Measurements from ENCODE around the gene TOP2B.

TOP2B gene

DNA sequence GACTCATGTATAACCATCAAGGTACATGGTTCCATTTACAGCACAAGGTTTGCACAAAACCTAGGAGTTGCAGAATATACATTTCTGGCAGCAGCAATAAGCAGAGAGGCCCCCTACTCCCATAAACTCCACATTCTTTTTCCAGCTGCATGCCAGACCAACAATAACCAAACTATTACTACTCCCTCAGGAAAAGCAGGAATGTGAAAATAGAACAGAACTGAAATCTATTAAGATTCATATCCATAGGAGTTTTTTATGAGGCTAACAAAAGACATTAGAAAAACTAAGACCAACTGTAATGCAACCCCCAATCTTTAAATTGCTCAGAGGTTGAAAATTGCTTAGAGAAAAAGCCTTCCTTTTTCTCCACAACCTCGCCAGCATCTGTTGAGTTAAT, 27.6 kb upstream of the TOP2B start:
- no peak overlapping the region for H3K27ac ChIP-seq (ENCODE audit: low read depth, low read length)
- H3K4me1 ChIP-seq (ENCODE audit: control insufficient read depth, insufficient read depth, low read length), result peaks cover 8% of the 10 kb centered on the region; the same call in 1 of the 2 replicates
- no peaks in the 10 kb centered on the region for H3K27me3 ChIP-seq (ENCODE audit: control insufficient read depth, insufficient read depth, low read length)
- H3K4me3 ChIP-seq (ENCODE audit: low read depth, low read length), result no peak overlapping the region
- no peaks in the 10 kb centered on the region for H3K9me3 ChIP-seq (ENCODE audit: control insufficient read depth, insufficient read depth, low read length)
- no peak overlapping the region for H3K9ac ChIP-seq (ENCODE audit: low read depth, low read length)
- H3K36me3 ChIP-seq (ENCODE audit: control insufficient read depth, insufficient read depth, low read length), result no peaks in the 10 kb centered on the region

DNA sequence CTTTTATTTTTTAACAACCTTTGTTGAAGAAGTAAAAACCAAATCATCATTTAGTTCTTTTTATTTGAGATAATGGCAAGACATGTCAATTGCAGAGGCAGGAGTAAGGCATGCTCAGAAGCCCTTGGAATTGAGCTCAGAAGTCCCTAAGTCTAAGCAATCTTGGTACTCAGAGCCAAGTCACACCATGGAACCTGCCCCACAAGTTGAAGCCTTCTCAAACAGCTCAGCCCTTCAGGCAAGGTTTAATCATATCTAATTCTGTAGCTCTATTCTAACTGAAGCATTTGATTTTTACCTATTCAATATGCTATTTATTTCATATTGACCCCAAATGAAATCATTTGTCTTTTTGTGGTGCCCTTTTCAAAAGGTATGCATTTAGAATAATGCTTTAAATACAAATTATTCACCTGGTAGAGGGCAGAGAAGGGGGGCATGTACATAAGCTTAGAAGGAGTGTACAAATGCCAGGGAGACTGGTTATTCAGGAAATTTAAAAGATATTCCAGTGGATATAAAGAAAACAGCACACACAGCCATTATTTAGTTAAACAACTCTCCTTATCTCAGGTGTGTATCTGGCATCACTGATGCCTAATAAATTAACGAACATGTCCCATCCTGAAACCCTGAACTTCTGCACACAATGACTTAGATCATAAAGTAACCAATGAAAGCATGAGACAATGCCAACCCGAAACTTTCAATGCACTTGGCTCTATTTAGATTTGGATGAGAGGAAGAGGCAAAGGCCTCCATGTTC, 26.2 kb upstream of the TOP2B start:
- H3K36me3 ChIP-seq (ENCODE audit: control insufficient read depth, insufficient read depth, low read length), result no peaks in the 10 kb centered on the region
- peaks cover 8% of the 10 kb centered on the region; the same call in 1 of the 2 replicates for H3K4me1 ChIP-seq (ENCODE audit: control insufficient read depth, insufficient read depth, low read length)
- no peak overlapping the region for H3K9ac ChIP-seq (ENCODE audit: low read depth, low read length)
- no peak overlapping the region for H3K4me3 ChIP-seq (ENCODE audit: low read depth, low read length)
- no peaks in the 10 kb centered on the region for H3K27me3 ChIP-seq (ENCODE audit: control insufficient read depth, insufficient read depth, low read length)
- H3K27ac ChIP-seq (ENCODE audit: low read depth, low read length), result no peak overlapping the region
- no peaks in the 10 kb centered on the region for H3K9me3 ChIP-seq (ENCODE audit: control insufficient read depth, insufficient read depth, low read length)

DNA sequence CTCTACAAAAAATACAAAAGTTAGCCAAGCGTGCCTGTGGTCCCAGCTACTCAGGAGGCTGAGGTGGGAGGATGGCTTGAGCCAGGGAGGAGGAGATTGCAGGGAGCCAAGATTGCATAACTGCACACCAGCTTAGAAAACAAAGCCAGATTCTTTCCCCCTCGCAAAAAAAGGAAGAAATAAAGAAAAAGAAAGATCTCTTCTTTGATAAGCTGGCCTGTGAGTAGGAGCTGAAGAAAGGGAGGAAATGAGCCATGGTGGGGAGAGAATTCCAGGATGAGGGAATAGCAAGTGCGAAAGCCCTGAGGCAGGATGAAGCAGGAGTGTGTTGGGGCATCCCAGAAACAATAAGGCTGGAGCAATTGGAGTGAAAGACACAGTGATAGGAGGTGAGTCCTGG, 24.5 kb upstream of the TOP2B start:
- Histone ChIP-seq H3K4me3 (ENCODE audit: low read depth, low read length) (no peak overlapping the region), H3K9me3 (ENCODE audit: control insufficient read depth, insufficient read depth, low read length) (no peaks in the 10 kb centered on the region), H3K36me3 (ENCODE audit: control insufficient read depth, insufficient read depth, low read length) (no peaks in the 10 kb centered on the region), H3K9ac (ENCODE audit: low read depth, low read length) (no peak overlapping the region), H3K4me1 (ENCODE audit: control insufficient read depth, insufficient read depth, low read length) (peaks cover 8% of the 10 kb centered on the region; the same call in 1 of the 2 replicates), H3K27ac (ENCODE audit: low read depth, low read length) (no peak overlapping the region), H3K27me3 (ENCODE audit: control insufficient read depth, insufficient read depth, low read length) (no peaks in the 10 kb centered on the region)

DNA sequence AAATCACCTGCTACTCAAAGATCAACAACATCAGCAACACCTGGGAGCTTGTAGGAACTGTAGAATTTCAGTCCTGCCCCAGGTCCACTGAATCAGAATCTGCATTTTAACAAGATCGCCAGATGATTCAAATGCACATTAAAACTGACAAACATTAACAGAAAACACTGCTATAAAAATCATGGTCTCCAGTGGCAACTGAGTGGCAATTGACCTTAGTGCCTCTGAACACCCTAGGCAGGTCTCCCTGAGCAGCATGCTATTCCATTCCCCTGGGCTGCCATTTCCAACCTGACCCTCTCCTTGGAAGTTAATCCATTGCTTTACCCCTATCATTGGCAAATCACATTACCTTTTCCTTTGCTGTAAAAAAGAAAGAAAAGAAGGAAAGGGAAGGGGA, 23.0 kb upstream of the TOP2B start:
- H3K4me1 ChIP-seq (ENCODE audit: control insufficient read depth, insufficient read depth, low read length), result peaks cover 8% of the 10 kb centered on the region; the same call in 1 of the 2 replicates
- no peaks in the 10 kb centered on the region for H3K36me3 ChIP-seq (ENCODE audit: control insufficient read depth, insufficient read depth, low read length)
- no peak overlapping the region for H3K4me3 ChIP-seq (ENCODE audit: low read depth, low read length)
- H3K27me3 ChIP-seq (ENCODE audit: control insufficient read depth, insufficient read depth, low read length), result no peaks in the 10 kb centered on the region
- H3K9ac ChIP-seq (ENCODE audit: low read depth, low read length), result no peak overlapping the region
- H3K9me3 ChIP-seq (ENCODE audit: control insufficient read depth, insufficient read depth, low read length), result no peaks in the 10 kb centered on the region
- no peak overlapping the region for H3K27ac ChIP-seq (ENCODE audit: low read depth, low read length)

DNA sequence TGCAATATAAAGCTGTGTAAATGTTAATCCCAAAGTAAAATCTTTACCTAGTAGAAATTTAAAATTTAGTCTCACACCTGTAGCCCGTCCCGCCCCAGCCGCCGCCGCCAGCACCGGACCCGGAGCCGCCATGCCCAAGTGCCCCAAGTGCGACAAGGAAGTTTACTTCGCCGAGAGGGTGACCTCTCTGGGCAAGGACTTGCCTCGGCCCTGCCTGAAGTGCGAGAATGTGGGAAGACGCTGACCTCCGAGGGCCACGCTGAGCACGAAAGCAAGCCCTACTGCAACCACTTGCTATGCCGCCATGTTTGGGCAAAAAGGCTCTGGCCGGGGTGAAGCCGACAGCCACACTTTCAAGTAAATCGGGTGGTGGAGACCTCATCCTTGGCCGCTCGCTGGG, 22.1 kb upstream of the TOP2B start:
- H3K9me3 ChIP-seq (ENCODE audit: control insufficient read depth, insufficient read depth, low read length), result no peaks in the 10 kb centered on the region
- no peaks in the 10 kb centered on the region for H3K27me3 ChIP-seq (ENCODE audit: control insufficient read depth, insufficient read depth, low read length)
- H3K27ac ChIP-seq (ENCODE audit: low read depth, low read length), result no peak overlapping the region
- H3K4me3 ChIP-seq (ENCODE audit: low read depth, low read length), result no peak overlapping the region
- 0 out of 2 replicates have a peak, but pooled peaks cover 2% of the 10 kb centered on the region for H3K4me1 ChIP-seq (ENCODE audit: control insufficient read depth, insufficient read depth, low read length)
- H3K9ac ChIP-seq (ENCODE audit: low read depth, low read length), result no peak overlapping the region
- H3K36me3 ChIP-seq (ENCODE audit: control insufficient read depth, insufficient read depth, low read length), result no peaks in the 10 kb centered on the region

DNA sequence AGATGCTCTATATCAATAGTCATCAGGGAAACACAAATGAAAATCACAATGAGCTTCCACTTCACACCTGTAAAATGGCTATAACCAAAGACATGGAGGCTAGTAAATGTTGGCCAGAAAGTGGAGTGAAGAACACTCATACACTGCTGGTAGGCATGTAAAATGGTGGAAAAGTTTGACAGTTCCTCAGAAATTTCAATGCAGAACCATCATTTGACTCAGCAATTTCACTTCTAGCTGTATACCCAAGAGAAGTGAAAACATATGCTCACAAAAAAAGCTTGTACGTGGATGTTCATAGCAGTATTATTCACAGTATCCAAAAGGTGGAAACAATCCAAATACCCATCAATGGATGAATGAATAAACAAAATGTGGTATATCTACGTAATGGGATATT, 19.2 kb upstream of the TOP2B start:
- no peak overlapping the region for H3K27ac ChIP-seq (ENCODE audit: low read depth, low read length)
- H3K9ac ChIP-seq (ENCODE audit: low read depth, low read length), result no peak overlapping the region
- no peaks in the 10 kb centered on the region for H3K9me3 ChIP-seq (ENCODE audit: control insufficient read depth, insufficient read depth, low read length)
- H3K36me3 ChIP-seq (ENCODE audit: control insufficient read depth, insufficient read depth, low read length), result no peaks in the 10 kb centered on the region
- H3K4me3 ChIP-seq (ENCODE audit: low read depth, low read length), result no peak overlapping the region
- H3K27me3 ChIP-seq (ENCODE audit: control insufficient read depth, insufficient read depth, low read length), result no peaks in the 10 kb centered on the region
- no peaks in the 10 kb centered on the region for H3K4me1 ChIP-seq (ENCODE audit: control insufficient read depth, insufficient read depth, low read length)

DNA sequence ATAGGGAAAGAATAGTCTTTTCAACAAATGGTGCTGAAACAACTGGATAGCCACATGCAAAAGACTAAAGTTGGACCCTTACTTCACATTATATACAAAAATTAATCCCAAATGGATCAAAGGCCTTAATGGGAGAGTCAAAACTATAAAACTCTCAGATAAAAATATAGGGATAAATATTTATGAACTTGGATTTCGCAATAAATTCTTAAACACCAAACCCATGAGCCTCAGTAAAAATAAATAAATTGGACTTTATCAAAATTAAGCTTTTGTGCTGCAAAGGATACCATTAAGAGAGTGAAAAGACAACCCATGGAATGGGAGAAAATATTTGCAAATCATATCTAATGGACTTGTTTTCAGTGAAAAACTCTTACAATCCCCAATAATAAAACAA, 18.7 kb upstream of the TOP2B start:
- Histone ChIP-seq H3K4me1 (ENCODE audit: control insufficient read depth, insufficient read depth, low read length) (no peaks in the 10 kb centered on the region), H3K27me3 (ENCODE audit: control insufficient read depth, insufficient read depth, low read length) (no peaks in the 10 kb centered on the region), H3K9me3 (ENCODE audit: control insufficient read depth, insufficient read depth, low read length) (no peaks in the 10 kb centered on the region), H3K9ac (ENCODE audit: low read depth, low read length) (no peak overlapping the region), H3K36me3 (ENCODE audit: control insufficient read depth, insufficient read depth, low read length) (no peaks in the 10 kb centered on the region), H3K27ac (ENCODE audit: low read depth, low read length) (no peak overlapping the region), H3K4me3 (ENCODE audit: low read depth, low read length) (no peak overlapping the region)

DNA sequence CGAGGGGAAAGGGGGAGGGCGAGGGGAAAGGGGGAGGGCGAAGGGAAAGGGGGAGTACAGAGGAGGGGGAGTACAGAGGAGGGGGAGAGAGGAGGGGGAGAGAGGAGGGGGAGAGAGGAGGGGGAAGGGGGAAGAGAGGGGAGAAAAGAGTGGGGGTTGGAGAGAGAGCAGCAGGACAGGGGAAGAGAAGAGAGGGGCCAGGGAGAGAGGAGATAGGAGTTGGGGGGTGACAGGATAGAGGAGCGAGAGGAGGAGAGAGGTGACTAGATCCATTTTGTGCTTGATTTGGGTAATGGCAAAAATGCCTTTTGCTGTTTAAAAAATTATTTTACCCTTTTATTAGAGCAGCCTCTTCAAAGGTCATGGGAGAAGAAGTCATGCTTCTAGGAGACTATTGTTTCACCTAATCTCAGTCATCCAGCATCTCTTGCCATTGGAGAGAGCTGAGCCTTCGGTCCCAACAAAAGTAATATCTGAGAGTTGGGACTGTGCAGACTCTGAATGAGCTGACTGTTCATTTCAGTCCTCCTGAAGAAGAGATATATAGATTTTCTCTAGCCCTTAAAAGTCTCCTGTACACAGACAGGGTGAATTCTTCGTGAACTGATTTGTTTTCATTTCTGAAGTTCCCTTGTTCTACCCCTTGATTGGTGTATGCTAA, 15.1 kb upstream of the TOP2B start:
- no peak overlapping the region for H3K27ac ChIP-seq (ENCODE audit: low read depth, low read length)
- H3K9me3 ChIP-seq (ENCODE audit: control insufficient read depth, insufficient read depth, low read length), result no peaks in the 10 kb centered on the region
- no peak overlapping the region for H3K9ac ChIP-seq (ENCODE audit: low read depth, low read length)
- no peaks in the 10 kb centered on the region for H3K4me1 ChIP-seq (ENCODE audit: control insufficient read depth, insufficient read depth, low read length)
- H3K4me3 ChIP-seq (ENCODE audit: low read depth, low read length), result no peak overlapping the region
- no peaks in the 10 kb centered on the region for H3K27me3 ChIP-seq (ENCODE audit: control insufficient read depth, insufficient read depth, low read length)
- no peaks in the 10 kb centered on the region for H3K36me3 ChIP-seq (ENCODE audit: control insufficient read depth, insufficient read depth, low read length)

DNA sequence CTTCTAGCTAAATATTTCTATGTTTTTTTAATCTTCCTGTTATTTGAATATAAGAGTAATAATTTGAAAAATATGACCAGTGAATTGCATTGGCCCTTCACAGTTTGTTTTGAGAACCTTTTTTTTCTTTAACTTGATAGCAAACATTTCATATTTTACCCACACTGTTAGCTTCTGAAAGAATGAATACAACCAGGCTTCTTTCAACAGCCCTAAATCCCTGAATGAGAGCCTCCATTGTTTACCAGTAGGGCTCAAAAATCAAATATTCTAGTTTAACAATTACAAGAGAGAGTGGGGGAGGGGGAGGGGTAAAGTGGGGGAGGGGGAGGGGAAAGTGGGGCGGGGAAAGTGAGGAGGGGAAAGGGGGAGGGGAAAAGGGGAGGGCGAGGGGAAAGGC, 14.5 kb upstream of the TOP2B start:
- no peaks in the 10 kb centered on the region for H3K36me3 ChIP-seq (ENCODE audit: control insufficient read depth, insufficient read depth, low read length)
- H3K4me3 ChIP-seq (ENCODE audit: low read depth, low read length), result no peak overlapping the region
- H3K27me3 ChIP-seq (ENCODE audit: control insufficient read depth, insufficient read depth, low read length), result no peaks in the 10 kb centered on the region
- no peak overlapping the region for H3K9ac ChIP-seq (ENCODE audit: low read depth, low read length)
- H3K27ac ChIP-seq (ENCODE audit: low read depth, low read length), result no peak overlapping the region
- no peaks in the 10 kb centered on the region for H3K9me3 ChIP-seq (ENCODE audit: control insufficient read depth, insufficient read depth, low read length)
- H3K4me1 ChIP-seq (ENCODE audit: control insufficient read depth, insufficient read depth, low read length), result no peaks in the 10 kb centered on the region

DNA sequence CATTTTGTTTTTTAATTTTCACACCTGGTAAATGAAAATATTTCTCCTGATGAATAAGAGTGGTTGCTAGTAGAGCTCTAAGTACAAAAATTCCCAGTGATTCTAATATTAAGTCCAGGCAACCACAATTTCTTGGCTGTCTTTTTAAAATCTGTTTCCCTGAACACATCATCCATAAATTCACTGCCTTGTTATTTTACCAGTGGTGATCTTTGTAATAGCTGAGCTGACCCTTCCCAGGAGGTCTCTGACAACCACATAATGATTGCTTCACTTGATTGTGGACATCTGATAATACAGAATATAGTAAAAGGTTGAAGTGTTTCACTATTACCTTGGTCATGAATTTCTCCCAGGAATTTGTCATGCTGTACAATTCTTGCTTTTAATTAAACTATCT, 13.9 kb upstream of the TOP2B start:
- no peaks in the 10 kb centered on the region for H3K27me3 ChIP-seq (ENCODE audit: control insufficient read depth, insufficient read depth, low read length)
- H3K9ac ChIP-seq (ENCODE audit: low read depth, low read length), result no peak overlapping the region
- H3K4me1 ChIP-seq (ENCODE audit: control insufficient read depth, insufficient read depth, low read length), result no peaks in the 10 kb centered on the region
- no peaks in the 10 kb centered on the region for H3K36me3 ChIP-seq (ENCODE audit: control insufficient read depth, insufficient read depth, low read length)
- no peak overlapping the region for H3K27ac ChIP-seq (ENCODE audit: low read depth, low read length)
- no peaks in the 10 kb centered on the region for H3K9me3 ChIP-seq (ENCODE audit: control insufficient read depth, insufficient read depth, low read length)
- H3K4me3 ChIP-seq (ENCODE audit: low read depth, low read length), result no peak overlapping the region

DNA sequence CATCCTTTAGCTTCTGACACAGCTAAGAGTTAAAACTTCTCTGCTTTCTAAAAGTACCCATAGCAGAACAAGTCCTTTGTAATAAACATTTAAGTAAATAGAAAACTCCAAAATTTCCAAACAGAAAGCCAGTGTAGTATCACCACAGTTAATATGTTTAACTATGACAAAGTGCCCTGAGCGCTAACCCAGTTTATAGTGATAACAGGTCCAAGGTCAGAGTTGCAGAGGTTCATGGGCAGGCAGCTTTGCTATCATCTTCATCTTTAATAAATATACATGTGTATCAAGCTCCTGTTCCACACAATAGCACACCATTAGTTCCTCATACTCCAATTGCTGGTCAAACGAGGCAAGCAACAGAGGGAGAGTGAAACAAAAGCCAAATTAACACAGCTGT, 12.4 kb upstream of the TOP2B start:
- H3K9me3 ChIP-seq (ENCODE audit: control insufficient read depth, insufficient read depth, low read length), result no peaks in the 10 kb centered on the region
- no peak overlapping the region for H3K4me3 ChIP-seq (ENCODE audit: low read depth, low read length)
- H3K4me1 ChIP-seq (ENCODE audit: control insufficient read depth, insufficient read depth, low read length), result no peaks in the 10 kb centered on the region
- no peak overlapping the region for H3K27ac ChIP-seq (ENCODE audit: low read depth, low read length)
- no peaks in the 10 kb centered on the region for H3K36me3 ChIP-seq (ENCODE audit: control insufficient read depth, insufficient read depth, low read length)
- H3K9ac ChIP-seq (ENCODE audit: low read depth, low read length), result no peak overlapping the region
- no peaks in the 10 kb centered on the region for H3K27me3 ChIP-seq (ENCODE audit: control insufficient read depth, insufficient read depth, low read length)

Measured in HUES48 (cell line).